Stimulated activated CD8-positive, alpha-beta memory T cell treated with anti-CD3 and anti-CD28 coated beads, Interleukin-12 subunit alpha, Interleukin-12 subunit beta, amount 100 ng/mL, for 24 hours (primary cell): Measurements from ENCODE around the gene CDC40.
"Not testable (repeated sequence)": the region's sequence is repeated elsewhere in the genome, so short reads cannot be mapped to it uniquely, and the experiment has no call there.

ENCODE experiments used
- DNase-seq: peaks from one replicate; pipeline ENCODE4 v3.0.0-alpha.2; 2020; ENCODE audit errors: extremely low read depth

CDC40 gene

DNA sequence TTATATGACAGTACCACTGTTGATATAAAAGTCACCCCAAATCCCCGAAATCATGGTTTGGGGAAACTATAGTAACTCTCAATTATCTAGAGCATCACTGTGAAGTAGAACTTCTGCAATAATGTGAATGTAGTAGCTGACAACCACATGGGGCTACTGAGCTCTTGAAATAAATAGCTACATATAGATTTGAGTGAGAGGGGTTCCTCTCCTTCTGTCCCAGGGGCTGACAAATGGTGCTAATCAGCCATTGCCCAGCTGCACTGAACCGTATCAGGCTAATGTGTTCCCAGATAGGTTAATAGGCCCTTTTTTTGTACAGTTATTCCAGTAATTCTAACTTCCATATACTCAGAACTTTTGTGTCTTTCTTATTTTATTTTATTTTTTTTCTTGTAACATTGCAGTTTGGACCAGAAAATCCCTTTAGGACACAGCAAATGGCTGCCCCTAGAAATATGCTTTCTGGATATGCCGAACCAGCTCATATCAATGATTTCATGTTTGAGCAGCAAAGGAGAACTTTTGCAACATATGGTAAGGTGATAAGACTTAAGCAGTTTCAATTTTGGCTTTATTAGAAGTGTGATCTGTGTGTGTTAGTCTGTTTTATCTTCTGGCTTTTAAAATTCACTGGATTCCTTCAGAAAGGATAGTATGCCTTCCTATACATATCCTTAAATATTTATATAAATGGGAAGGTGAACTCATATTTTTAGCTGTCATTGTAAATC is 21.1 kb downstream of the CDC40 start:
- DNase-seq, result no peak

DNA sequence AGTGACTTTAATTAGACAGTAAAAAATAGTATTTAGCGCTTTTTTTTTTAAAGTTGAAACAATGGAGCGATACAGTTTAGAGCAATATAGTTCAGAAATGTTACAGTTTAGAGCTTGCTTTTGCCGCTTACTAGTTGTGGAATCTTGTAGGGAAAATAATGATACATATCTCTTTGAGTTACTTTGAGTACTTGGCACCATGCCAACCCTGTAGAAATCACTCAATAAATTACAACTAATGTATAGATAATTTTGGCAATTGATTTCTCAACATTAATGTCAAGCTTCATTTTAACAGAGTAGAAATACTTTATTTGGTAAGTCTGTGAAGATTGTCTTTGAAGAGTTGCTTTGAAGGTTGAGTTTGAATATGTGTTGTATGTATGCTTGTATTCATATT is 27.4 kb downstream of the CDC40 start:
- no peak for DNase-seq

DNA sequence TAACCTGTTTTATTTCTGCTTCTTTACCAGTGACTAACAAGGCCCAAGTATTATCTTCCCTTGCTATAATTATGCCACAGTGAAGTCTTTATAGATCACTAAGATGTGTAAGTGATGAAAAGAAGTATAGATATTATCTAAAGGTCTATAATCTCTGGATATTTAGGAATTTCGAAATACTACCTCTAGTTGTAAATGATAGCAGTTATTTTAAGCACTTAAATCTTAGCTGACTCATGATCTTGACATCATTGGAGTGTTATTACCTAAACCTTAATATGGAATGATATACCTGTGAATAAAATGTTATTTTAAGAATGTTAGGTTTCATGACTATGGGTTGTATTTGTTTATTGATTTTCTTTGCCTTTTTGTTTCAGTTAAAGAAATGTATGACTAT is 31.5 kb downstream of the CDC40 start:
- no peak for DNase-seq

DNA sequence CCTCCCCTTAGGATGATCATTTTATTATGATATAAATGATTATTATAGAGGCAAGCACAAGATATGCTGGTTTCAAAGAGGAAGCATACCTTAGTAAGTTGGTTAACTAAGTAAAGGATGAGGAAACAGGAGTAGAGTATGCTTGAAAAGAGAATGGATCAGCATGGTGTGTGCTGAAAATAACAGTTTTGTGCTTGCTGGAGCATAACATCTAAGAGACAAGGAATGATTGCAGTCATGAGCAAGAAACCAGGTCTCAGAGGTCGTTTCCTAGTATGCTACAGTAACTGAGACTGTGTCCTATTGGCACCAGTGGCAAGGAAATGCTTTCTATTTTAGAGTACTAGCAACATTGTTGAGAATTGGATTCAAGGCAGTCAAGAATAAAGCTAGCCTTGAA is 34.1 kb downstream of the CDC40 start:
- no peak for DNase-seq

DNA sequence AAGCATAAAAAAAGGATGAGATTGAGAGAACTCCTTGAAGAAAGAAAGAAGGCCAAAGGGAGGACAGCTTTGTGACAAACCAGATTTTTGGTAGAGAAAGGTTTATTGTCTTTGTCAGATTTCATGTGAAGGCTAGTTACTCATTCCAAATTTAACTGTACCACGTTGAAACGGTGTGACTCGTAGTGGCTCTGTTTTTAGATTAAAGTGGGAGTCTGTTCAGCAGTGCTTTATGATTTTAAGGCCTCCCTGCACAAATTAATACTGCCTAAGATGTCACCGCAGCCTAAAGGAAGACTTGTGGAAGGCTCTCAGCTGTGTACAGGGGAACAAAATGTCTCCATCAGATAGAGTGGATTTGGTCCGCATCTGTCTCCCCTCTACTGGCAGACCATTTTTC is 35.9 kb downstream of the CDC40 start:
- no peak for DNase-seq

DNA sequence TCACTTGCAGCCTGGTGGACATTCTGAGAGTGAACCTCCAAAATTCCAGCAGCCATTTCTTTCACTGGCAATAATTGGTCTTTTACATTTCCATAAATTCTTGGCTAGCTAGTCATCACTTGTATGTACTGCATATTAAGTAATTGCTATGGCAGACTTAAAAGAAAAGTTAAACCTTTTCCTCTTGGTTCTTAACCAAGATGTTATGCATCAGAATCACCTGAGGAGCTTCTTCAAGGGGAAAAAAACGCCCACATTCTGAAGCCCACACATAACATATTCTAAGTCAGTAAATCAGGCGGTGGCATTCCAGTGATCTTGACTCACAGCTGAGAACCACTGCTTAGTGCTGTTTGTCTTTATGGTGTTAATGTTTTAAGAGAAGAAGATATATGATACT is 37.0 kb downstream of the CDC40 start:
- no peak for DNase-seq

DNA sequence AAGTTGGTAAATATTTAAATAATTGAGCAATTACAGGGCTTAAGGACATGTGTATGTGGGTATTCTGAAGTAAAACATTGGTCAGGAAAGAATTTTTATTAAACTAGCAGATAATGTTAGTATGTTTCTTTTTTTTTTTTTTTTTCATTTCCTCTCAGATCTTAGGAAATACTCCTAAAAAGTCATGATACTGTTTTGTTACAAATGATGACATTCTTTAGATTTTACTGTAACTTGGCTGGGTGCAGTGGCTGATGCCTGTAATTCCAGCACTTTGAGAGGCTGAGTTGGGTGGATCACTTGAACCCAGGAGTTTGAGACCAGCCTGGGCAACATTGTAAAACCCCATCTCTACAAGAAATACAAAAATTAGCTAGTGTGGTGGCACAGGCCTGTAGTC is 41.5 kb downstream of the CDC40 start:
- DNase-seq, result no peak

DNA sequence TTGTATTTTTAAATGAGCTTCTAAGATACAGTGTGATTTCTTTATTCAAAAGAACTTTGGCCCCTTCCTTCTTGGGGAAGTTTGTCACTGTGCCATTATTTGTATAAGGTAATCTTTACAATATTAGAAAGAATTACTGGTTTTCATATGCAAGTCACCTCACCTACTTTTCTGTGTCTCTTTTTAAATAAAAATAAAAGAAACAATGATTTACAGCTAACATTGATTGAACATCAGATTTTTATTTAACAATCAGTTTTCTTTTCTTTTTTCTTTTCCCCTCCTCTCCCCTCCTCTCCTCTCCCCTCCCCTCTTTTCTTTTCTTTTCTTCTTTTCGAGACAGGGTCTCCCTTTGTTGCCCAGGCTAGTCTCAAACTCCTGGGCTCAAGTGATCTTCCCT is 46.0 kb downstream of the CDC40 start:
- no peak for DNase-seq

DNA sequence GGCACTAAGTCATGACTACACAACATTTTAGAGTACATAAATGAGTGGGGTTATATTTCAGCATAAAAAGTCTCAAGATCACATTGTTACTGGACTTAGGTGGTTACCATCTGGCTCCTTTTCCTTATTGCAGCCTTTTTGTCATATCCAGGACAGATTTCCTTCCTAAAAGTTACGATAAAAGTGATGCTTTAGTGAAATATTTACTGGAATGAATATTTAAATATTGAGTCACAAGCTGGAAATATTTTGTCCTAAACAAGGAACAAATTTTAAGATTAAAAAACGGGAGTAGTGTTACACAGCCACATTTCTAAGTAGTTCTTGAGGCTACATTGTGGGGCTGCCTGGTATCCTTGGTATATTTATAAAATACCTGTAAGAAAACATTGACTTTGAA is 52.2 kb downstream of the CDC40 start:
- DNase-seq, result no peak

DNA sequence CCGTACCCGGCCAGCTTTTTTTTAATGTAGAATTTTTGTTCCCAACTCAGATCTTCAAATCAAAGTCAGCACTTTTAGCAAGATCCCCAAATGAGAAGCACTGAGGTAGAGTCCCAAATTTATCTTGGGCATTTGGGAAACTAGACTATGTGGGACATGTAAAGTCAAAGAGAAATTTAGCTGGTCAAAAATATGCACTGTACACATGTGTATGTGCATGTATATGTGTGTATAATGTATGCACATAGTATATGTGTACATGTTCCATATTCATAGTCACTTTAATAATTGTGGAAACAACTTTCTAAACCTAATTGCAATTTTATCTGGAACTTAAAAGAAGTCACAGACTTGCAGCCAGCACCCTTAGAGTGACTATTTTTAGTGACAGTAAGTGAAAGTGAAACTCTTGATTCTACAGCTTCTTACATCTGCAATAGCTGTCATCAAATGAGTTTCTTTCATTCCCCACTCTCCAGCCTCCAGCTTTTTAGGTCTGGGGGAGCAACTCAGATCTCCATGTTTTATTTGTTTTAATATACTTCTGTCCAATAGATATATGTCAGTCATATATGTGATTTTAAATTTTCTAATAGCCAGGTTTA is 53.6 kb downstream of the CDC40 start:
- no peak for DNase-seq

DNA sequence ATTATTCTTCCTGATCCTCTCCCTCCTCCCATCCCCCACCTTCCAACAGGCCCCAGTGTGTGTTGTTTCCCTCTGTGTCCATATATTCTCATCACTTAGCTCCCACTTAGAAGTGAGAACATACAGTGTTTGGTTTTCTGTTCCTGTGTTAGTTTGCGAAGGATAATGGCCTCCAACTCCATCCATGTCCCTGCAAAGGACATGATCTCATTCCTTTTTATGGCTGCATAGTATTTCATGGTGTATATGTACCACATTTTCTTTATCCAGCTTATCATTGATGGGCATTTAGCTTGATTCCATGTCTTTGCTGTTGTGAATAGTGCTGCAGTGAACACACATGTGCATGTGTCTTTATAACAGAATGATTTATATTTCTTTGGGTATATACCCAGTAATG is 55.8 kb downstream of the CDC40 start:
- not testable (repeated sequence) for DNase-seq

DNA sequence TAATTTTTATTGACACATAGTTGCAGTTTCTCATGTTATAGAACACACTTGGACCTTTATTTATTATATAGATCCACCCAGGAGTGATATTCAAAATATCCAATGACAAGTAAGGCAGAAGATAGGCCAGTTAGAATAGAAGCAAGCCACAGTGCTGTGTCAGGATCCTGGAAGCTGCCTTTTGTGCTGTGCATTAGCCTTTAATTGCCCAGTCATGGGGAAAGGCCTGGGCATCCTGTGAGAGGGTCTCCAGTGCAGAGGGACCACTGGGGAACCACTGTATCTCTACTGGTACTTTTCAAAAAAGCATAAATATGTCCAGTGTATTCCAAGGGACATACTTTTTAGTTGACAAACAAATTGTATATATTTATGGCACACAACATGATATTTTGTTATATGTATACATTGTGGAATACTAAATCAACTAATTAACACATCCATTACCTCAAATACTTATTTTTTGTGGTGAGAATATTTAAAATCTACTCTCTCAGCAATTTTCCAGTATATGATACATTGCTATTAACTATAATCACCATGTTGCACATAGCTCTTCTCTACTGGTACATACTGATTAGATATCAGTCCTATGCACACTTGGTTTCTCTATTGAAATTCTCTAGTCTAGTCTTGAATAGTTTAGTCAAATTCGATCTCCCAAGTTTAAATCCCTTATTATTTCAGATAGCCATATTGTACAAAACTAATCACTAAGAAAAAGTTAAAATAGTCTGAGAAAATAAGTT is 59.5 kb downstream of the CDC40 start:
- no peak for DNase-seq

DNA sequence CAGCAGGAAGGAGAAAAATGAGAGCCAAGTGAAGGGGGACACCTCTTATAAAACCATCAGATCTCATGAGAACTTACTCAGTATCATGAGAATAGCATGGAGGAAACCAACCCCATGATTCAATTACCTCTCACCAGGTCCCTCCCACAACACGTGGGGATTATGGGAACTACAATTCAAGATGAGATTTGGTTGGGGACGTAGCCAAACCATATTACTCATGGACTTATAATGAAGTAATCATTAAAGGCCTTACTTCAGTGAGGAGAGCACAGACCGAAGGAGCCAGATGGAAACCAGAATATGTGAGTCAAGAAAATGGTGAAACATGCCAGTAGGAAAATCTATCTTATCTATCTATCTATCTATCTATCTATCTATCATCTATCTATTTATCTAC is 64.4 kb downstream of the CDC40 start:
- not testable (repeated sequence) for DNase-seq

DNA sequence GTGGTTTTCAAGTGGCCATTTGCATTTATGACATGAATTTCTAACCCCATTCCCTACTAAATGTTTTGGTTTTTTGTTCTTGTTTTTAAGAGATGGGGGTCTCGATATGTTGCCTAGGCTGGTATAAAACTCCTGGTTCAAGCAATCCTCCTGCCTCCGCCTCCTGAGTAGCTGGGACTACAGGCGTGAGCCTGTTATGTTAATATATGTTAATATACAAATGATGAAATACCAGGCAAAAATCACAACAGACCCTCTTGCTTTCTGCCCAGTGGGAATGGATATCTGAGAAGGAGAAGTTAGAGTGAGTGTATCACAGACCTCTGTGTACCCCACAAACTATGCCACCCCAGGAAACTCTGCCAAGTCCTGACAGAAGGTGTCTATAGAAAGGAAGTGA is 66.2 kb downstream of the CDC40 start:
- DNase-seq, result no peak

DNA sequence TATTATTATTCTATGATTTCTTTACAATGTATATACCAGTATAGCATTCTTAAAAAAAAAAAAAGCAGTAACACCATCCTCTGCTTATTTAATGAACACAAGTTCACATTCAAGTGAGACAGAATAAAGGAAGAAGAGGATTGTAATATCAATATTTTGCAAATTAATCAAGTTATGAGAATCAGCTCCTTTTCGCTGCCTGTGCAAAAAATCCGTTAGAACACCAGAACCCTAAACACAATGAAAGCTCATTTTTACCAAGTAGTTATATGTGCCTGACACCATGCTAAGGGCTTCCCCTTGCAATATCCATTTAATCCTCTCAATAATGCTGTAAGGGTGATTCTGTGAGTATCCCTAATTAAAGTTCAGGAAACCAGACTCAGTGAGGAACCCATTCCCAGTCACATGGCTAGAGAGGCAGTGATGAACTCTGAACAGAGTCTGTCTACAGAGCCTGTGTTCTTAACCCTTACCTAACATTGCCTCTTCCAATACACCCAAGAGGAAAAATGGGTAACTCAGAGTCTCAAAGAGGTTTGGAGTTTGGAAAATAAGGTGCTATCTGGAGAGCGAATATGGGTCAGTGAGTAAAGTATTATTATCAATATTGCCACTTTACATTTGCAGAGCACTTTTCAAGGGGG is 66.8 kb downstream of the CDC40 start:
- DNase-seq, result no peak

DNA sequence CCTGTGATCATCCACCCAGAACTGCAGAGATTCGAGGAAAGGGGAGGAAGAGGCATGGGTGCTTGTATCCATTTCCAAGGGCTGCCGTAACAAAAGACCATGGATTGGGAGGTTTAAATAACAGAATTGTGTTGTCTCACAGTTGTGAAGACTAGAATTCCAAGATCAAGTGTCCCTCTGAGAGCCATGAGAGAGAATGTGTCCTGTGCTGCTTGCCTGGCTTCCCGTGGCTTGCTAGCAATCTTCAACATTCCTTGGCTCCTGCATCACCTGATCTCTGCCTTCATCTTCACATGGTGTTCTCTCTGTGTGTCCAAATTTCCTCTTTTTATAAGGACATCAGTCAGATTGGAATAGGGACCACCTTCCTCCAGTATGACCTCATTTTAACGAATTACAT is 69.8 kb downstream of the CDC40 start:
- no peak for DNase-seq

DNA sequence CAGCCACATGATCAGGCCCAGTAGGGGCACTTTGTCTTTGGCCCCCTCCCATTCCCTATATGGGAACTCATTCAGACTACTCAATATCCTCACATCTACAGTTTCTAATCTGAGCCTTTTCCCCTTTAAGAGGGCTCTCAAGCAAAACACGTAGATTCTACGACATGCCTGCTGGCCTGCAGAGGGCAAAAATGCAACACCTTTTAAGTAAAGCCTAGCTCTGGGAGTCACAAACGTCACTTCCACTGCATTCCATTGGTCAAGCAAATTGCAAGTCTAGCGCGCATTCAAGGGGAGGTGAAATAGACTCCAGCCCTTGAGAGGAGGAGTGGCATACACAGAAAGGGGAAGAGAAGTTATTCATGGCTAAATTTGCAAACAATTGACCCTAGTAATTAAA is 70.6 kb downstream of the CDC40 start:
- DNase-seq, result no peak

DNA sequence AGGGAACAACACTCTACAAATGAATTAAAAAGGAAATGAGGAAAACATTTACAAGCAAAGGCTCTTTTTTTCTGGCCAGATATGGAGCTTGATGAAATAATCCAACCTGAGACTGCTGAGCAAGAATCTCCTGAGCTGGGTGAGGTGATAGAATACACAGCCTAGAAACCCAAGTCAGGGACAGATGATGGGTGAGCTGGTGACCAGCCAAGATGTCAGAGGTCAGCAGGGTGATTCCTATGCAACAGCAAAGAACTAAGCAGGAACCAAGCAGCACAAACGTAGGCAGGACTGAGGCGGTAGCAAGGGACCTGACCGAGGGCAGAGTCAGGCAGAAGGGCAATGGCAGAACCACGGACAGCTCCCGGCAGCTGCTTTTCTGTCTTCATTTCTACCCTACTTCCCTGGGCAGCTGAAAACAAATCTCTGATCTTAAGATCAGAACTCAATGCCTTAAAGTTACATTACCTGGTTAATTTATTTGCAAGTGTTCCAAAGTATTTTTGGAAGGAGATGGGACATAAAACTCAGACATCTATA is 75.1 kb downstream of the CDC40 start:
- no peak for DNase-seq

DNA sequence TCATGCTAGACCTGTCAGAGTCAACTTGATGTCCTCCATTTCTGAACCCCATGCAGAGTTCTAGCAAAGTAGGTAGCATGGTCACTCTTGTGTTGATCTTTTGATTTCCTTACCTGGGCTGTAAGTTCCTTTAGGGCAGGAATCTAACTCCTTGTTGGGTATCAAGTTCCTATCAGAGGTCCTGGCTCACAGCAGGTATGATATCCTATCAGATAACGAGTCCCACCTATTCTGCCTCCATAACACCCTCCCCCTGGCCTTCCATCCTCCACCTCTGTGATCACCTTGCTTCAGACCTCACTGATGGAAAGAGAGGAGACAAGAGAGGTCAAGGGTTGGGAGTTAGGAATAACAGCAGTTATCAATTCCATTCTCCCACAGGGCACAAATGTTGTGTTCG is 76.1 kb downstream of the CDC40 start:
- DNase-seq, result no peak

DNA sequence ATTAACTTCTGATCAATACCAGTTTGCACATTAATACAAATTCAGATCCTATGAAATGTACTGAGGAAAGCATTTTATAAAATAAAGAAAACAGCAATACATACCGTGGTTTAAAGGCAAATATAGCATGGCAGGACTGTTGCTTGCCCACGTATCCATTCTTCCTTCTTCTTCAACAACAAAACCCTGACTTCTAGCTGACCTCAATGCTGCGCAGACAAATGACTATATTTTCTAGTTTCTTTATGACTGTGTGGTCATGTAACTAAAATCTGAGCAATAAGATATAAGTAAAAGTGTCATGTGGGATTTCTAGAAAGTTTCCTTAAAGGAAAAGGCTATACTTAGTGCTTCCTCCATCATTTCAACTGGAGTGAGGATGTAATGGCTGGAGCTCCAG is 85.0 kb downstream of the CDC40 start:
- no peak for DNase-seq

DNA sequence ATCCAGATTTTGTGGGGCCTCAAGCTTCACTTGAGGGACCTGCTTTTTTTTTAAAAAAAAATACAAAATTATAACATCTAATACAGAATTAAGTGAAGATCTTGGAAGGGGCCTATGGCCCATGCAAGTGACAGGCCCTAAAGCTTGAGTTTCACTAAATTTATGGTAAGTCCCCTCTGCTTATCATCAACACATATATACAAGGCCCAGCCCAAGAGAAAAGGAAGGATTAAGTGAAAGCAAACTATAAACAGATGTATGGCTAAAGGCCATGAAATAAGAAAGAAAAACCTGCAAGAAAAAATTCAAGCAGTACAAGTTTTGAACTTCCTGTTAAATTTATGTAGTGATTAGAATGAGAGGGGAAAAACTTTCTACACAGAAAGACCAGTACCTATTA is 86.8 kb downstream of the CDC40 start:
- no peak for DNase-seq

DNA sequence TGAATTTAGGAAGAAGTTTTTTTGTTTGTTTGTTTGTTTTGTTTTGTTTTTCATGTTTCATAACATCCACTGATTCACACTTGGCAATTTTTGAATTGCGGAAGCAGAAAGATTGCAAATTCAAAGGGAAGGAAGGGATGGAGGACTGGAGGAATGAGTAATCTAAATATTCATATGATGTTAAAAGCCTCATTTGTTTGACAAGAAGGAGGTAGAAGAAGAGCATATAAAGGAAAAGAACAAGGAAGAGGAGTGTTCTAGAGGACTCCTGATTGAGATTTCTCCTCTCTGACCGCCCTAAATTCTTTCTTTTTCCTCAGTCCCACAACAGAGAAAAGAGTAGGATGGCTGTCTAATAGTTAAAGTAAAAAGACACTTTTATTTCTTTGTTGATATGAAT is 89.4 kb downstream of the CDC40 start:
- DNase-seq, result no peak
